Suprapubic skin (tissue), 4 donors: Measurements from ENCODE around the gene ST3GAL6.

Experiments
- CTCF ChIP-seq, 2 donors: fragments of 200-600 bp in 1 of 2; fragments of 450-650 bp in 1 of 2; sonication (generic) in 1 of 2; IDR thresholded peaks; one replicate each; pipeline ENCODE4 v1.5.1; 2016 to 2019; ENCODE audit warnings: antibody characterized with exemption in 2 of 2, mild to moderate bottlenecking in 1 of 2, moderate library complexity in 1 of 2
- POLR2A ChIP-seq, 2 donors: fragments of 450-650 bp; IDR thresholded peaks; one replicate each; pipeline ENCODE4 v1.6.1; 2017; ENCODE audit warnings: antibody characterized with exemption in 2 of 2, mild to moderate bottlenecking in 2 of 2, moderate library complexity in 2 of 2
- POLR2AphosphoS5 ChIP-seq, 3 donors: sonication (generic); formaldehyde crosslinking; IDR thresholded peaks; one replicate each; pipeline ENCODE4 v1.6.1; 2017; ENCODE audit warnings: antibody characterized with exemption in 3 of 3

GRCh38 chr3:98750276-98750919 lies 12.7 kb upstream of the ST3GAL6 start:
- TF ChIP-seq CTCF (IDR thresholded peaks at IDR 0.05): no peak
- no peak for TF ChIP-seq POLR2AphosphoS5 (IDR thresholded peaks at IDR 0.05)
- no peak for TF ChIP-seq POLR2A (IDR thresholded peaks at IDR 0.05)
